PC-9 (cell line): ENCODE data around the gene RAB31. TPM values are rescaled to one million over a fixed set of nuclear protein-coding genes. Genes with fewer than 3 reads are reported as not detected.

Source experiments
- BruUV-seq: library from RNA; stranded (reverse); fragments of 400-500 nt; replicated peaks from 2 replicates; lab custom pipeline; 2021; lab: Mats Ljungman, UMichigan
- CTCF ChIA-PET: fragments of 300-600 bp; sonication (Branson Sonifier 250); formaldehyde crosslinking; loops from one replicate; lab custom pipeline; 2022; ENCODE audit warnings: antibody characterized with exemption; lab: Charles Lee
- POLR2A ChIA-PET: fragments of 300-600 bp; sonication (Branson Sonifier 250); formaldehyde crosslinking; loops from one replicate; lab custom pipeline; 2022; ENCODE audit warnings: antibody characterized with exemption; ENCODE audit not compliant: unreplicated experiment; lab: Charles Lee
- DNase-seq, 2 experiments: peaks; one replicate each; pipeline versions ENCODE4 v3.0.0 to v3.0.0-alpha.2; 2015 to 2022; ENCODE audit warnings: mixed read lengths in 1 of 2
- H2AFZ ChIP-seq: fragments of 200-600 bp; sonication (generic); 2 replicates; pipeline ENCODE4 v1.8.1; 2017; ENCODE audit warnings: antibody characterized with exemption
- H3F3A ChIP-seq: fragments of 200-600 bp; sonication (generic); 2 replicates; pipeline ENCODE4 v1.8.1; 2017; ENCODE audit warnings: antibody characterized with exemption, mild to moderate bottlenecking, low read depth; ENCODE audit not compliant: insufficient read depth
- H3K27ac ChIP-seq: fragments of 200-600 bp; sonication (generic); 2 replicates; pipeline ENCODE4 v1.6.1; 2016; ENCODE audit warnings: mixed run types
- H3K27me3 ChIP-seq: fragments of 200-600 bp; sonication (generic); 2 replicates; pipeline ENCODE4 v1.6.1; 2016; ENCODE audit warnings: low read depth, mixed run types; ENCODE audit not compliant: insufficient read depth
- H3K36me3 ChIP-seq: fragments of 200-600 bp; sonication (generic); 2 replicates; pipeline ENCODE4 v1.6.1; 2016; ENCODE audit warnings: low read depth, mixed run types
- H3K4me1 ChIP-seq: fragments of 200-600 bp; sonication (generic); replicated peaks from 2 replicates; pipeline ENCODE4 v1.6.1; 2016; ENCODE audit warnings: mixed run types; ENCODE audit not compliant: insufficient read depth
- H3K4me2 ChIP-seq: fragments of 200-600 bp; sonication (generic); 2 replicates; pipeline ENCODE4 v1.6.1; 2017; ENCODE audit warnings: mixed run types
- H3K4me3 ChIP-seq: fragments of 200-600 bp; sonication (generic); 2 replicates; pipeline ENCODE4 v1.6.1; 2016; ENCODE audit warnings: mixed run types
- H3K79me2 ChIP-seq: fragments of 200-600 bp; sonication (generic); 2 replicates; pipeline ENCODE4 v1.6.1; 2017; ENCODE audit warnings: low read depth, mixed run types
- H3K9me2 ChIP-seq: fragments of 200-600 bp; sonication (generic); 2 replicates; pipeline ENCODE4 v1.8.1; 2017; ENCODE audit warnings: mild to moderate bottlenecking; ENCODE audit not compliant: insufficient read depth
- H3K9me3 ChIP-seq: fragments of 200-600 bp; sonication (generic); 2 replicates; pipeline ENCODE4 v1.8.1; 2016; ENCODE audit warnings: low read depth; ENCODE audit not compliant: insufficient read depth
- H4K20me1 ChIP-seq: fragments of 200-600 bp; sonication (generic); 2 replicates; pipeline ENCODE4 v1.8.1; 2017; ENCODE audit not compliant: insufficient read depth
- CTCF ChIP-seq: fragments of 200-600 bp; sonication (generic); conservative IDR thresholded peaks from 2 replicates; pipeline ENCODE4 v1.6.1; 2017; ENCODE audit warnings: mixed run types, antibody characterized with exemption, mild to moderate bottlenecking, moderate library complexity
- EZH2 ChIP-seq: fragments of 200-600 bp; sonication (generic); IDR thresholded peaks from 2 replicates; pipeline ENCODE4 v1.8.0; 2017; ENCODE audit warnings: antibody characterized with exemption, low read depth
- intact Hi-C: fragments of 100-400 bp; cut with micrococcal nuclease; formaldehyde crosslinking; loops from one replicate; pipeline ENCODE4 v1.10.0; 2022; ENCODE audit not compliant: unreplicated experiment
- total RNA-seq: library from RNA; stranded (reverse); gene quantifications from 2 replicates; pipeline ENCODE4 v1.2.3, GENCODE V29; 2021

Gene RAB31
- total RNA-seq, 1 experiment from 2014 or later: 51.0 TPM

GRCh38 chr18:9849407-9850283 is 141.5 kb downstream of the RAB31 start:
- Histone ChIP-seq H3K27me3 (no peaks in the 10 kb centered on the region), H3F3A (peaks cover 54% of the 10 kb centered on the region), H3K4me2 (peak overlapping the region; percentile 91), H2AFZ (peak overlapping the region; percentile 40), H3K4me1 (peaks cover 51% of the 10 kb centered on the region), H3K9me3 (peaks cover 8% of the 10 kb centered on the region), H3K79me2 (peaks cover 19% of the 10 kb centered on the region), H3K4me3 (peak overlapping the region; percentile 44; the same call in 1 of the 2 replicates), H4K20me1 (no peaks in the 10 kb centered on the region), H3K9me2 (no peaks in the 10 kb centered on the region), H3K36me3 (peaks cover 22% of the 10 kb centered on the region; the same call in 1 of the 2 replicates), H3K27ac (peak overlapping the region; percentile 96)
- ChIA-PET CTCF (interaction anchor here (0.5 kb wide), 1 partner anchor 176 kb away, joined by 7 read pairs; no protein-coding TSS in a partner anchor), POLR2A (interaction anchor here (0.6 to 1.9 kb wide), 7 partner anchors 11 to 346 kb away, joined by 3 to 27 read pairs (median 9); partner anchors contain the start of gene VAPA)
- BruUV-seq: TSS peak; percentile 88
- DNase-seq: peak; percentile 92 to 98
- TF ChIP-seq CTCF (no peak), EZH2 (no peak)
- intact Hi-C loops: loop anchor here (1.0 to 5.0 kb wide), 7 partner anchors 11 to 165 kb away; partner anchors contain the start of gene VAPA

GRCh38 chr18:9850309-9850708 is 142.2 kb downstream of the RAB31 start:
- Histone ChIP-seq H3K4me1 (peaks cover 51% of the 10 kb centered on the region), H2AFZ (peak overlapping the region; percentile 40), H3F3A (peaks cover 54% of the 10 kb centered on the region), H3K9me3 (peaks cover 8% of the 10 kb centered on the region), H3K9me2 (no peaks in the 10 kb centered on the region), H3K36me3 (peaks cover 22% of the 10 kb centered on the region; the same call in 1 of the 2 replicates), H3K79me2 (peaks cover 19% of the 10 kb centered on the region), H3K4me2 (peak overlapping the region; percentile 91), H3K27ac (peak overlapping the region; percentile 96), H3K27me3 (no peaks in the 10 kb centered on the region), H3K4me3 (peak overlapping the region; percentile 44; the same call in 1 of the 2 replicates), H4K20me1 (no peaks in the 10 kb centered on the region)
- TF ChIP-seq EZH2: no peak
- TF ChIP-seq CTCF: 0 out of 2 replicates have a peak, but pooled peaks have one; percentile 12
- no TSS peak for BruUV-seq
- CTCF ChIA-PET: no interaction called here
- POLR2A ChIA-PET: interaction anchor here (0.6 to 1.9 kb wide), 4 partner anchors 12 to 63 kb away, joined by 4 to 27 read pairs (median 8); partner anchors contain the start of gene VAPA
- intact Hi-C loops: loop anchor here (5.0 kb wide), 1 partner anchor 102 kb away; no protein-coding TSS in a partner anchor
- peak in 1 of 2 experiments; percentile 27 for DNase-seq

- H3K27ac ChIP-seq: peak overlapping the region; percentile 96
- H3K9me2 ChIP-seq: no peaks in the 10 kb centered on the region
- TF ChIP-seq CTCF (no peak), EZH2 (no peak)
- no peaks in the 10 kb centered on the region for H3K27me3 ChIP-seq
- peak overlapping the region; percentile 12; the same call in 1 of the 2 replicates for H3K4me3 ChIP-seq
- H2AFZ ChIP-seq: no peak overlapping the region
- ChIA-PET CTCF (no interaction called here), POLR2A (interaction anchor here (1.9 kb wide), 1 partner anchor 13 kb away, joined by 10 read pairs; no protein-coding TSS in a partner anchor)
- H4K20me1 ChIP-seq: no peaks in the 10 kb centered on the region
- peak in 1 of 2 experiments; percentile 37 for DNase-seq
- H3K9me3 ChIP-seq: peaks cover 8% of the 10 kb centered on the region
- H3F3A ChIP-seq: peaks cover 49% of the 10 kb centered on the region
- intact Hi-C loops: loop anchor here (5.0 kb wide), 1 partner anchor 101 kb away; no protein-coding TSS in a partner anchor
- 0 out of 2 replicates have a peak, but pooled peaks cover 15% of the 10 kb centered on the region for H3K36me3 ChIP-seq
- peaks cover 19% of the 10 kb centered on the region for H3K79me2 ChIP-seq
- H3K4me2 ChIP-seq: peak overlapping the region; percentile 91
- H3K4me1 ChIP-seq: peaks cover 51% of the 10 kb centered on the region
- BruUV-seq: no TSS peak
Measured at GRCh38 chr18:9851511-9851910, 143.4 kb downstream of the RAB31 start.
